HUES6 (cell line): ENCODE results near the gene PEMT.

Experiments
- H3K27ac ChIP-seq: 2 replicates; pipeline ENCODE4 v1.7.0; 2013; ENCODE audit warnings: low read depth, mild to moderate bottlenecking, low read length, inconsistent platforms
- H3K27me3 ChIP-seq: 2 replicates; pipeline ENCODE4 v1.6.1; 2013; ENCODE audit warnings: low read length; ENCODE audit not compliant: control insufficient read depth, insufficient read depth
- H3K36me3 ChIP-seq: 2 replicates; pipeline ENCODE4 v1.6.1; 2013; ENCODE audit warnings: low read length; ENCODE audit not compliant: control insufficient read depth, insufficient read depth
- H3K4me1 ChIP-seq: 2 replicates; pipeline ENCODE4 v1.6.1; 2013; ENCODE audit warnings: low read length; ENCODE audit not compliant: control insufficient read depth, insufficient read depth
- H3K4me3 ChIP-seq: 2 replicates; pipeline ENCODE4 v1.5.1; 2013; ENCODE audit warnings: low read depth, low read length
- H3K9ac ChIP-seq: one replicate; pipeline ENCODE4 v1.6.1; 2013; ENCODE audit warnings: mild to moderate bottlenecking, low read length
- H3K9me3 ChIP-seq: 2 replicates; pipeline ENCODE4 v1.6.1; 2013; ENCODE audit warnings: low read depth, low read length; ENCODE audit not compliant: control insufficient read depth, insufficient read depth

The PEMT gene

DNA sequence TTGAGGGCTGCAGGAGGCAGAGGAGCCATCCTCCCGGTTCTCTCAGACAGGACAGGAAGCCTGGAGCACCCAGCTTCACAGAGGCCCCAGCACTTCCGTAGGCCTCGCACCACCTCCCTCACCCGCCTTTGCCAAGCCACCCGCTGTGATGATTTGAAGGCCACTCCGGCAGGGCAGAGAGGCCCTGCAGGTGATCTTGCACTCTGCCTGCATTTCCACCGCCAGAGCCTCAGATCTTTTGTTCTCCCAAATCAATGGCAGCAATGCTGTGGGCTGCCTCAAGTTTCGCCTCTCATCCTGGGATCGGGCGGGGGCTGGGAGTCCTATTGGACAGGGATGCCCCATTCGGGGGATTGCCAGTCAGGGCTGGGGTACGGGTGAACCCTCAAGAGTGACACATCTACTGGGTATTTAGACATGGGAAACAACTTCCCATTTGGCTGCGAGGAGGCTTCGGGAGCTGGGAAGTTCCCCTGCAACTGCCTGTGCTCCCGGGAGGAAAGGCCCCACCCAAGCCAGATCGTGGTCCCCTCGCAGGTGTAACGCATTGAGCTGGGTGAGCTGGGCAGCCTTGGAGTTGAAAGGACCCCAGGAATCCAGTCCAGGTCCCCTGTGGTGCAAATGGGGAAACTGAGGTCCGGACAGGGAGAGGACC, 34.8 kb upstream of the PEMT start:
- Histone ChIP-seq H3K9me3 (no peaks in the 10 kb centered on the region), H3K9ac (peak overlapping the region; percentile 49), H3K36me3 (no peaks in the 10 kb centered on the region), H3K4me3 (peak overlapping the region; percentile 22; the same call in 1 of the 2 replicates), H3K4me1 (peaks cover 18% of the 10 kb centered on the region), H3K27ac (no peak overlapping the region), H3K27me3 (no peaks in the 10 kb centered on the region)

DNA sequence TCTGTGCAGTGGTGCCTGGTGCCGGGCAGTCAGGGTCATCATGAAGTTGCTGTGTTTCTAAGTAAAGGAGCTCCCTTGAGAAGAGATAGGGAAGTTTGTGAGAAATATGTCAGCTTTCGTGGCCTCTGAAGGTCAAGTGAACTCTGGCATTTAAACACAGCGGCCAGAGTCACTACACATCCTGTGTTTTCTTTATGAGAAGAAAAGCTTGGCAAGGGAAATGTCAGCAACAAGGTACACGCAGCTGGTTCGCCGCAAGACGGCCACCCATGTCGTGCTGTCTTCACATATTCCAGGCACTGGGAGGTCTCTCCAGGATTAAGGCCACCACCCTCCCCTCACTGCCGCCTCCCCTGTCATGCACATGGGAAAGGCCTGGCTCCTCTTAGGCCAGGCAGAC, 33.2 kb upstream of the PEMT start:
- H3K27ac ChIP-seq: no peak overlapping the region
- H3K36me3 ChIP-seq: no peaks in the 10 kb centered on the region
- no peak overlapping the region for H3K9ac ChIP-seq
- no peak overlapping the region for H3K4me3 ChIP-seq
- peaks cover 18% of the 10 kb centered on the region for H3K4me1 ChIP-seq
- no peaks in the 10 kb centered on the region for H3K27me3 ChIP-seq
- no peaks in the 10 kb centered on the region for H3K9me3 ChIP-seq

DNA sequence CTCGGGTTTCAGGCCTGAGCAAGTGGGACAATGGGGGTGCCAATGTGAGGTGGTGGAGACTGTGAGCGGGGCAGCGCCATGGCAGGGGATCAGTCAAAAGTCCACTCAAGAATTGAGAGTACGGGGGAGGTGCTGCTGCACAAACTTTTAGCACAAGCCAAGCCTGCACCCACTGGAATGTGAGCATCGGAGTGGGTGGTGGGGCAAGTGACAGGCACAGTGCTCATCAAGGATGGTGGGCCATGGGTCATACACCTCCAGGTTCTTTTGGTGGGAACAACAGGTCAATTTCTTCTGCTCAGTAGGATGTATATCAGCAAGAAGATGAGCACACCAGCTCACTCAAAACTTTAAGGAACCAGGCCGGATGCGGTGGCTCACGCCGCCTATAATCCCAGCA, 32.4 kb upstream of the PEMT start:
- Histone ChIP-seq H3K4me1 (peaks cover 18% of the 10 kb centered on the region), H3K27ac (no peak overlapping the region), H3K36me3 (no peaks in the 10 kb centered on the region), H3K27me3 (no peaks in the 10 kb centered on the region), H3K4me3 (no peak overlapping the region), H3K9ac (no peak overlapping the region), H3K9me3 (no peaks in the 10 kb centered on the region)

DNA sequence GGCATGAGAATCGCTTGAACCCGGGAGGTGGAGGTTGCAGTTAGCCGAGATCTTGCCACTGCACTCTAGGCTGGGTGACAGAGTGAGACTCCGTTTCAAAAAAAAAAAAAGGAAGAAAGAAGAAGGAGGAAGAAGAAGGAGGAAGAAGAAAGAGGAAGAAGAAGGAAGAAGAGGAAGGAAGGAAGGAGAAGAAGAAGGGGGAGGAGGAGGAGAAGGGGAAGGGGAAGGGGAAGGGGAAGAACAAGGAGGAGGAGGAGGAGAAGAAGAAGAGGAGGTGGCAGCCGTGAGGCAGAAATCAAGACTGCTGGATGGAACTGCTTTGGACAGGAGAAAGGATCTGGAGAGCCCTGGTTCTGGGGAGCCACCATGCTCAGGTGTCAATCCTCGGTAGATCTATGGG, 29.7 kb upstream of the PEMT start:
- no peaks in the 10 kb centered on the region for H3K27me3 ChIP-seq
- H3K4me1 ChIP-seq: peaks cover 12% of the 10 kb centered on the region
- no peak overlapping the region for H3K27ac ChIP-seq
- no peak overlapping the region for H3K4me3 ChIP-seq
- no peaks in the 10 kb centered on the region for H3K36me3 ChIP-seq
- H3K9me3 ChIP-seq: no peaks in the 10 kb centered on the region
- H3K9ac ChIP-seq: no peak overlapping the region

DNA sequence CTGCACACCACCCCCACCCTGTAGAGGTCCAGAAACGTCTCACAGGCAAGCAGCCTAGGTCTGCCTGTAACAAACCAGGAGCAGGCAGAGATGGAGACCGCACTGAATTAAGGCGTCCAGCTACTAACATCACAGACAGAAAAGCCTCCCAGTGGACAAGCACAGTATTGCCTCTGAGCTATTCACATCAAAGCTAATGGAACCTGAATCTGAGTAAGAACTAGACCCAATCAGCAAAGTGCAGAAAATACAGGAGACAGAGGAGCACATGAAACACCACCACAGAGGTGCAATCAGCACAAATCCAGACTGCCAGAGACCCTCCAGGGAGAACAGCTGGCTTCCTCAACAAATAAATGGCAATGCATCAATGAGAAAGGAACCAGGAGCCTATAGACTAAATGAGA, 22.2 kb upstream of the PEMT start:
- Histone ChIP-seq H3K4me1 (peaks cover 20% of the 10 kb centered on the region), H3K36me3 (no peaks in the 10 kb centered on the region), H3K27me3 (no peaks in the 10 kb centered on the region), H3K27ac (no peak overlapping the region), H3K9ac (no peak overlapping the region), H3K4me3 (no peak overlapping the region), H3K9me3 (peaks cover 12% of the 10 kb centered on the region)

DNA sequence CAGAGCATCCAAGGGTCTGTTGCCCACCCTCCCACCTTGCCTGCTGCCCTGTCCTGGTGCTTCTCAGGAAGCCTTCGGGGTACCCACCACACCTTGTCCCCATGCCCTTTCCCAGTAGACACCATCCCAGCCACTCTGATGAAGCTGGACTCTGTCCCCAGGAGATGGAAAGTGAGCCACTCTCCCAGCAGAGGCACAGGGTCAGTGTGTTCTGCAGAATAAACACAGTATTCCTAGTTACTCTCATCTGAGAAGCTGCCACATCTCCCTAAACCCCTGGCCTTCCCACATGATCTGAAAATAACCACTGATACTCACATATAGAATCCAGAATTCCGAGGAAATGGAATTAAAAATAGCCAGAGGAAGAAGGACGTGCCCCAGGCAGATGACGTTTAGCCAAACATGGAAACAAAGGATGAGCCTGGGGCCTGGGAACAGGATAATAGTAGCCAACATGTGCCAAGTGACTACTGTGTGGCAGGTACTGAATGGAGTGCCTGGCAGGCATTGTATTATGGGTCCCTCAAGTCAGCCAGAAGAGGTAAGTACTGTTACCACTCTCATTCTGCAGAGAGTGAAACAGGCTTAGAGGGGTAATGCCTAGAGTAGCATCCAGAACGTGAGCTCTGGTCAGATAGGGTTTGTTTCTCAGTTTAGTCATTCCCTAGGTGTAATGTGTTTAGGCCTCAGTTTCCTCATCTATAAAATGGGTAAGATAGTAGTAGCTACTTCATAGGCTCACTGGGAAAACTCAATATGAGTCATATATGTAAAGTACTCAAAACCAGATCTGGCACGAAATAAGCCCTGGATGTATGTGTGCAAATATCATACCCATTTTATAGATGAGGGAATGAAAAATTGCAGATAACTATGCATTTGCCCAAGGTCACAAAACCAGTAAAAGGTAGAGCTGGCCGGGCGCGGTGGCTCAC, 20.8 kb upstream of the PEMT start:
- no peak overlapping the region for H3K4me3 ChIP-seq
- peaks cover 12% of the 10 kb centered on the region for H3K9me3 ChIP-seq
- peak overlapping the region; percentile 52; the same call in 1 of the 2 replicates for H3K27ac ChIP-seq
- no peaks in the 10 kb centered on the region for H3K36me3 ChIP-seq
- H3K27me3 ChIP-seq: no peaks in the 10 kb centered on the region
- peak overlapping the region; percentile 58 for H3K9ac ChIP-seq
- peaks cover 20% of the 10 kb centered on the region for H3K4me1 ChIP-seq

DNA sequence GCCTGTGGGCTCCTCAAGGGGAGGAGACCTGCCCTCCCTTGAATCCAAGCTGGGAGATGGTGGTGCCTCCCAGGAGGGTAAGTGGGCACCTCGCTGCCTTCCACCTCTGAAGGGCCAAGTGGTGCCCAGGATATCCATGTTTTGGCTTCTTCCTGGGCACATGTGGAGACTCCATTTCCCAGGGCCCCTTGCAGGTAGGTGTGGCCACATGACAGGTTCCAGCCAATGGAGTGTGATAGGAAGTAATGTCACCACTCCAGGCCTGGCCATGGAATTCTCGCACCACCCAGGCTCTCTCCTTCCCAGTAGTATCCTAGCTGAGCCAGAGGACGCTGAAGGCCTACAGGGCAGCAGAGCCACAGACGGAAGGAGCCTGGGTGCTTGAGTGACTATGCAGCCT, 17.6 kb upstream of the PEMT start:
- Histone ChIP-seq H3K36me3 (no peaks in the 10 kb centered on the region), H3K9ac (no peak overlapping the region), H3K4me1 (peaks cover 20% of the 10 kb centered on the region), H3K27ac (no peak overlapping the region), H3K4me3 (no peak overlapping the region), H3K27me3 (no peaks in the 10 kb centered on the region), H3K9me3 (peaks cover 11% of the 10 kb centered on the region)

DNA sequence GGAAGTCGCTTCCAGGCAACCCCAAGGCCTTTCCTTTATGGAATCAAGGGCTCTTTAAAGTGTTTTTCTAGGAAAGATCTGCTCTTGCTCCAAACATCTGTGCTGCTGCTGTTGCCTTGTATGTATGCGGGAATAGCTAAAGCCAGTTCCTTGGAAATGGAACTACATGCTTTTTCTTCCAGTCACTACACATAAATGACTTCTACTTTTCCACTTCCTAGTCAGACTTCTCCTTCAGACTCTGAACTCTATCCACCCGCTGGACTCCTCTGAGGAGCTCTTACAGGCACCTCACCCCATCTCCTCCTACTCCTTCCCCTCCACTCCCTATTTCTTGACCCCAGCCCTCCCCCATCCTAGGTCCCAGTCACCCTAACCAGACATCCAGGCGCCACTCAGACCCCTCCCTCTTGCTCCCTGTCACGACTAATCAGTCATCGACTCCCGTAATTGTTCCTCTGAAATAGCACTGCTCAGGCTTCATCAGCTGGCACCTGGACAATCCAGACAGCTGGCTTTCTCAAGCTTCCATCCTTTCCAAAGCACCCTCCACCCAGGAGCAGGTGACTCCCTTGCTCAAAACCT, 15.0 kb upstream of the PEMT start:
- Histone ChIP-seq H3K9ac (no peak overlapping the region), H3K4me3 (no peak overlapping the region), H3K36me3 (no peaks in the 10 kb centered on the region)

DNA sequence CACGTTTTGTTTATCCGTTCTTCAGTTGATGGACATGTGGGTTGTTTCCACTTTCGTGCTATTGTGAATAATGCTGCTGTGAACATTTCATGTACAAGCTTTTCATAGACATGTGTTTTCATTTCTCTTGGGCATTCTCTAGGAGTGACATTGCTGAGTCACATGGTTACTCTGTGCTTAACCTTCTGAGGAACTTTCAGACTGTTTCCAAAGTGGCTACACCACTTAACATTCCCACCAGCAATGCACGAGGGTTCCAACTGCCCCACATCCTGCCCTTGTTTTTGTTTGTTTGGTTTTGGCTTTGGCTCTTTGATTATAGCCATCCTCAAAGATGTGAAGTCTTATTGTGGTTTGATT, 14.2 kb upstream of the PEMT start:
- peaks cover 13% of the 10 kb centered on the region for H3K4me1 ChIP-seq
- H3K27ac ChIP-seq: no peak overlapping the region
- H3K9me3 ChIP-seq: peaks cover 8% of the 10 kb centered on the region
- no peak overlapping the region for H3K4me3 ChIP-seq
- no peak overlapping the region for H3K9ac ChIP-seq
- H3K36me3 ChIP-seq: no peaks in the 10 kb centered on the region
- H3K27me3 ChIP-seq: no peaks in the 10 kb centered on the region

More for the DNA sequence above, 15.0 kb upstream of the PEMT start:
- Histone ChIP-seq H3K27me3 (no peaks in the 10 kb centered on the region), H3K4me1 (peaks cover 15% of the 10 kb centered on the region), H3K9me3 (peaks cover 8% of the 10 kb centered on the region), H3K27ac (no peak overlapping the region)

DNA sequence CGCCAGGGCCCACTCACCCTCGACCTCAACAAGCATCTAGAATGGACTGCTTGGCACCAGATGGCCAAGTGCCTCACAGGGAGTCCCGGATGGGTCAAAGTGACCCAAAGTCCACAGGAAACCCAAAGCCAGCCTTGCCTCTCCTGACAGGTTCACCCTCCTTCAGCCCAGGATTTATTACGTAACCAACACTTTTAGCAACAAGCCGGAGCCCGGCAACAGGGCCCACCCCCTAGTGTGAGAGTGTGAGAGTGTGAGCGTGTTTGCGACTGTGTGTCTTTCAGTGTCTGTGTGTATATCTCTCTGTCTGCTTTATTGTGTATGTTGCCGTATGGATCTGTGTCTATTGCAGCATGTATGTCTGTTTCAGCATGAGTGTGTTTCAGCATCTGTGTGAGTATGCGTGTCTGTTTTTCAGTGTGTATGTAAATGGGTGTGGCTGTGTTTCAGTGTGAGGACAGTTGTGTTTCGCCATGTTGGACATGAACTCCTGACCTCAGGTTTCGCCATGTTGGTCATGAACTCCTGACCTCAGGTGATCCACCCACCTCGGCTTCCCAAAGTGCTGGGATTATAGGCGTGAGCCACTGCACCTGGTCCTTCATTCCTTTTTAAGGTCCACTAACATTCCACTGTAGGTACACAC, 13.7 kb upstream of the PEMT start:
- Histone ChIP-seq H3K27ac (no peak overlapping the region), H3K36me3 (no peaks in the 10 kb centered on the region), H3K9ac (no peak overlapping the region), H3K4me3 (no peak overlapping the region), H3K27me3 (no peaks in the 10 kb centered on the region), H3K4me1 (peaks cover 9% of the 10 kb centered on the region; the same call in 1 of the 2 replicates), H3K9me3 (peaks cover 8% of the 10 kb centered on the region)

DNA sequence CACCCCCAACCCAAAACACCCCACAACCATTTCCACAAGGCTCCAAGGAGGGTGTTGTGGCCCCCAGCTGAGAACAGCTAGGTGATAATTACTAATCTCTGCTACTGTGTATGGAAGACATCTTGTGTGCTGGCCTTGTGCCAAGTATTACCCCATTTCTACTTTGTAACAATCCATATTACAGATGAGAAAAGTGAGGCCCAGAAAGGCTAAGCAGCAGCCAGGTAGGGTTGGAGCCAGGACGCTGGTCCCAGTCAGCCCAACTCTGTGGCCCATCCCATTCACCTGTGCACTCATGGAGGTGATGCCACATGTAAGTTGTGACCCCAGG, 12.4 kb upstream of the PEMT start:
- H3K4me1 ChIP-seq: peaks cover 9% of the 10 kb centered on the region; the same call in 1 of the 2 replicates
- H3K27me3 ChIP-seq: no peaks in the 10 kb centered on the region
- no peak overlapping the region for H3K4me3 ChIP-seq
- no peak overlapping the region for H3K27ac ChIP-seq
- no peak overlapping the region for H3K9ac ChIP-seq
- H3K9me3 ChIP-seq: peaks cover under 1% of the 10 kb centered on the region
- no peaks in the 10 kb centered on the region for H3K36me3 ChIP-seq
